Measurements from ENCODE around the gene SUMO1. TPM values are rescaled to one million over a fixed set of nuclear protein-coding genes. Genes with fewer than 3 reads are reported as not detected.

SUMO1 gene
- total and polyA plus RNA-seq, 2 of the 8 experiments (the other 6 are each of a cell fraction or from before 2014, with no cell fraction given) = 108 to 238 TPM

GRCh38 chr2:202193305-202193704, 45.1 kb downstream of the SUMO1 start:
- no peak for TF ChIP-seq JUND (IDR thresholded peaks at IDR 0.05; ENCODE audit: low read length)
- TF ChIP-seq SAP30 (IDR thresholded peaks at IDR 0.05; ENCODE audit: insufficient read depth, insufficient replicate concordance, low read length) = no peak
- TF ChIP-seq TAF7 (optimal IDR thresholded peaks at IDR 0.05; ENCODE audit: borderline replicate concordance, low read depth, low read length) = no peak
- TF ChIP-seq POLR2A (IDR thresholded peaks at IDR 0.05; ENCODE audit: control extremely low read depth in 1 of 2, low read depth in 2 of 2, low read length in 2 of 2) = no peak
- no peak for TF ChIP-seq JUN (IDR thresholded peaks at IDR 0.05; ENCODE audit: low read depth, low read length)
- no peak for TF ChIP-seq BCL11A (IDR thresholded peaks at IDR 0.05; ENCODE audit: low read depth in 2 of 2, low read length in 2 of 2)
- TF ChIP-seq PHF8 (conservative IDR thresholded peaks at IDR 0.05; ENCODE audit: low read depth, low read length) = no peak
- no peak for TF ChIP-seq ZNF274 (IDR thresholded peaks at IDR 0.05; ENCODE audit: borderline replicate concordance, extremely low read depth, low read length)
- WGBS, 2 experiments (ENCODE audit: extremely low coverage in 1 of 2, insufficient coverage in 1 of 2, insufficient read length in 1 of 2, insufficient replicate concordance in 2 of 2, low coverage in 1 of 2, low lambda C conversion rate in 2 of 2, missing lambda C conversion rate in 1 of 2) = 94% methylated on average over 5 of the region's 5 CpGs; no CpG with 5 or more reads in 1 of the 2 experiments

More at GRCh38 chr2:202193305-202193704, 45.1 kb downstream of the SUMO1 start:
- Histone ChIP-seq H2BK15ac (ENCODE audit: low read length) (no peak overlapping the region), H4K20me1 (replicated peaks in 1 of 2; ENCODE audit: control insufficient read depth in 1 of 2, insufficient read depth in 2 of 2, low read length in 2 of 2) (no peaks in the 10 kb centered on the region), H3K9ac (replicated peaks in 1 of 4; ENCODE audit: extremely low read depth in 1 of 4, low read depth in 3 of 4, low read length in 3 of 4) (no peak overlapping the region), H3K56ac (replicated peaks; ENCODE audit: insufficient read length, low read depth, low read length) (no peak overlapping the region), H3K27ac (ENCODE audit: low read depth, low read length) (no peak overlapping the region), H3K4me2 (ENCODE audit: insufficient read depth in 1 of 2, low read depth in 2 of 2, low read length in 2 of 2) (no peak overlapping the region), H2BK12ac (ENCODE audit: low read depth, low read length) (no peak overlapping the region), H3K79me2 (ENCODE audit: control insufficient read depth in 1 of 2, insufficient read depth in 2 of 2, low read length in 2 of 2) (no peaks in the 10 kb centered on the region), H3K14ac (ENCODE audit: insufficient read length) (no peak overlapping the region), H2BK20ac (ENCODE audit: low read length) (no peak overlapping the region), H3K9me3 (ENCODE audit: insufficient read depth in 2 of 2, low read depth in 1 of 2, low read length in 1 of 2) (no peaks in the 10 kb centered on the region), H3K79me1 (ENCODE audit: low read depth, low read length) (no peaks in the 10 kb centered on the region), H3K18ac (ENCODE audit: extremely low read depth, low read length) (no peak overlapping the region), H4K8ac (ENCODE audit: extremely low read depth, insufficient read depth, low read length) (no peak overlapping the region), H2BK120ac (replicated peaks; ENCODE audit: low read depth, low read length) (no peak overlapping the region), H2AFZ (ENCODE audit: low read length) (no peak overlapping the region), H4K91ac (replicated peaks; ENCODE audit: insufficient read length, low read length) (no peak overlapping the region), H2AK5ac (ENCODE audit: low read depth, low read length) (no peak overlapping the region), H3K27me3 (replicated peaks in 1 of 4; ENCODE audit: control insufficient read depth in 3 of 4, extremely low read depth in 1 of 4, insufficient read depth in 3 of 4, low read length in 3 of 4) (no peaks in the 10 kb centered on the region), H2BK5ac (ENCODE audit: low read depth, low read length) (no peak overlapping the region), H3K4me1 (replicated peaks in 1 of 4; ENCODE audit: control insufficient read depth in 3 of 4, insufficient read depth in 4 of 4, low read length in 3 of 4) (peaks cover 0 to 3% (median 0%) of the 10 kb centered on the region in 4 experiments; a peak in 2 of 7 replicates), H3K23ac (ENCODE audit: insufficient read length) (no peak overlapping the region), H3K4me3 (ENCODE audit: extremely low read depth in 1 of 4, insufficient read depth in 2 of 4, low read depth in 3 of 4, low read length in 4 of 4) (no peak overlapping the region), H3K36me3 (ENCODE audit: control insufficient read depth in 2 of 4, insufficient read depth in 4 of 4, low read length in 3 of 4) (no peaks in the 10 kb centered on the region), H3K23me2 (ENCODE audit: low read depth, low read length) (no peaks in the 10 kb centered on the region), H4K5ac (ENCODE audit: insufficient read length, low read depth, low read length) (no peak overlapping the region), H3K4ac (replicated peaks; ENCODE audit: insufficient read length, low read depth, low read length) (no peak overlapping the region)
- ChIA-PET POLR2A (ENCODE audit: partially characterized antibody) (interaction anchor here (0.7 kb wide), 1 partner anchor 8 kb away, joined by 3 read pairs; no protein-coding TSS in a partner anchor), CTCF (ENCODE audit: partially characterized antibody) (interaction anchor here (0.8 to 4.6 kb wide), 2 partner anchors 14 to 961 kb away, joined by 3 to 20 read pairs; no protein-coding TSS in a partner anchor)
- DNase-seq (ENCODE audit: low read depth in 1 of 2, low spot score in 2 of 2) (peak in 1 of 2 experiments; percentile 13), FAIRE-seq (no peak)
